HL-60 (cell line): ENCODE results near the gene PLCL2.
"Not testable (repeated sequence)": the region's sequence is repeated elsewhere in the genome, so short reads cannot be mapped to it uniquely, and the experiment has no call there.

ENCODE experiments used
- DNase-seq, 2 experiments: peaks; one replicate each; pipeline ENCODE4 v3.0.0-alpha.2; 2010 to 2020; ENCODE audit warnings: low read depth in 1 of 2, low spot score in 1 of 2
- H3K27ac ChIP-seq: fragments of 250-450 bp; sonication (Bioruptor Pico); replicated peaks from 2 replicates; pipeline ENCODE4 v1.5.1; 2020; ENCODE audit warnings: mild to moderate bottlenecking, moderate library complexity
- H3K27me3 ChIP-seq: fragments of 250-450 bp; sonication (Bioruptor Pico); 2 replicates; pipeline ENCODE4 v1.5.1; 2021; ENCODE audit warnings: mild to moderate bottlenecking, moderate library complexity; ENCODE audit not compliant: insufficient read depth, poor library complexity, severe bottlenecking
- H3K4me3 ChIP-seq: replicated peaks from 2 replicates; pipeline ENCODE4 v1.5.1; 2011; ENCODE audit warnings: mild to moderate bottlenecking, control low read depth, low read length; ENCODE audit not compliant: insufficient read depth
- GABPA ChIP-seq: IDR thresholded peaks from 2 replicates; pipeline ENCODE4 v1.6.1; 2012; ENCODE audit warnings: low read depth
- POLR2AphosphoS5 ChIP-seq: IDR thresholded peaks from 2 replicates; pipeline ENCODE4 v1.6.1; 2012; ENCODE audit warnings: low read depth
- REST ChIP-seq: IDR thresholded peaks from 2 replicates; pipeline ENCODE4 v1.6.1; 2012; ENCODE audit warnings: low read depth; ENCODE audit not compliant: insufficient replicate concordance
- SPI1 ChIP-seq: IDR thresholded peaks from 2 replicates; pipeline ENCODE4 v1.6.1; 2012; ENCODE audit warnings: low read depth, mild to moderate bottlenecking, borderline replicate concordance
- TF ChIP-seq, protein P1 (sequence below): IDR thresholded peaks from one replicate; pipeline ENCODE4 v1.5.1; 2011; ENCODE audit warnings: low read length, control low read depth, inconsistent platforms; ENCODE audit not compliant: insufficient read depth

Gene PLCL2

GRCh38 chr3:17121336-17121735, 236.6 kb downstream of the PLCL2 start:
- DNase-seq: no peak
- H3K27me3 ChIP-seq: no peaks in the 10 kb centered on the region
- no peak overlapping the region for H3K27ac ChIP-seq
- H3K4me3 ChIP-seq: no peak overlapping the region
- TF ChIP-seq REST (no peak), POLR2AphosphoS5 (no peak), SPI1 (no peak), GABPA (no peak)
- TF ChIP-seq, protein P1, sequence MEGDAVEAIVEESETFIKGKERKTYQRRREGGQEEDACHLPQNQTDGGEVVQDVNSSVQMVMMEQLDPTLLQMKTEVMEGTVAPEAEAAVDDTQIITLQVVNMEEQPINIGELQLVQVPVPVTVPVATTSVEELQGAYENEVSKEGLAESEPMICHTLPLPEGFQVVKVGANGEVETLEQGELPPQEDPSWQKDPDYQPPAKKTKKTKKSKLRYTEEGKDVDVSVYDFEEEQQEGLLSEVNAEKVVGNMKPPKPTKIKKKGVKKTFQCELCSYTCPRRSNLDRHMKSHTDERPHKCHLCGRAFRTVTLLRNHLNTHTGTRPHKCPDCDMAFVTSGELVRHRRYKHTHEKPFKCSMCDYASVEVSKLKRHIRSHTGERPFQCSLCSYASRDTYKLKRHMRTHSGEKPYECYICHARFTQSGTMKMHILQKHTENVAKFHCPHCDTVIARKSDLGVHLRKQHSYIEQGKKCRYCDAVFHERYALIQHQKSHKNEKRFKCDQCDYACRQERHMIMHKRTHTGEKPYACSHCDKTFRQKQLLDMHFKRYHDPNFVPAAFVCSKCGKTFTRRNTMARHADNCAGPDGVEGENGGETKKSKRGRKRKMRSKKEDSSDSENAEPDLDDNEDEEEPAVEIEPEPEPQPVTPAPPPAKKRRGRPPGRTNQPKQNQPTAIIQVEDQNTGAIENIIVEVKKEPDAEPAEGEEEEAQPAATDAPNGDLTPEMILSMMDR: no peak

DNA sequence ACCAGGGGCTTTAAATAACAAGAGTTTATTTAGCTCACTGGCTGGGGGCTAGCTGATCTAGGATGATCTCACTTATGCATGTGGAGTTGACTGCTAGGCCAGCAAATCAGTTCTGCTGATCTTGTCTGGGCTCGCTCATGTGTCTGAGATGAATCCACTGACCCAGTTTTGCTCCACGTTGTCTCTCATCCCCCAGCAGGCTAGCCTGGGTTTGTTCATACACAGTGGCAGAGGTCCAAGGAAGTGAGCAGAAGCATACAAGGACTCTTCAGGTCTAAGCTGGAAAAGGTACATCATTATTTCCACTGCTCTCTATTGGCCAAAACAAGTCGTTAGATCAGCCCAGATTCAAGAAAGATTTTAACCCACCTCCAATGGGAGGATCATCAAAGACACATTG, 238.0 kb downstream of the PLCL2 start:
- Histone ChIP-seq H3K27ac (no peak overlapping the region), H3K27me3 (no peaks in the 10 kb centered on the region), H3K4me3 (no peak overlapping the region)
- TF ChIP-seq, protein P1: no peak
- TF ChIP-seq GABPA: no peak
- no peak for TF ChIP-seq SPI1
- TF ChIP-seq POLR2AphosphoS5: no peak
- TF ChIP-seq REST: no peak
- no peak for DNase-seq

- TF ChIP-seq POLR2AphosphoS5 (no peak), GABPA (no peak), REST (no peak), SPI1 (no peak)
- TF ChIP-seq, protein P1: no peak
- Histone ChIP-seq H3K27me3 (no peaks in the 10 kb centered on the region), H3K27ac (no peak overlapping the region), H3K4me3 (no peak overlapping the region)
- no peak for DNase-seq
Measured at GRCh38 chr3:17125738-17126442, 241.1 kb downstream of the PLCL2 start.

DNA sequence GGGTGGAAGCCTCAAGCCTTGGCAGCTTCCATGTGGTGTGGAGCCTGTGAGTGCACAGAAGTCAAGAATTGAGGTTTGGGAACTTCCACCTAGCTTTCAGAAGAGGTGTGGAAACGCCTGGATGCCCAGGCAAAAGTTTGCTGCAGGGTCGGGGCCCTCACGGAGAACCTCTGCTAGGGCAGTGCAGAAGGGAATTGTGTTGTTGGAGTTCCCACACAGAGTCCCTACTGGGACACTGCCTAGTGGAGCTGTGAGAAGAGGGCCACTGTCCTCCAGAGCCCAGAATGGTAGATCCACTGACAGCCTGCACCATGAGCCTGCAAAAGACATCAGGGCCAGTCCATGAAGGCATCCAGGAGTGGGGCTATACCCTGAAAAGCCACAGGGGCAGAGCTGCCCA, 243.9 kb downstream of the PLCL2 start:
- not testable (repeated sequence) for H3K27ac ChIP-seq, H3K4me3 ChIP-seq, H3K27me3 ChIP-seq, DNase-seq
